ENCODE measurements around the gene LINGO1. TPM values are rescaled to one million over a fixed set of nuclear protein-coding genes. Genes with fewer than 3 reads are reported as not detected.

Gene LINGO1
- total and polyA plus RNA-seq, 2 donors (not counting 3 experiments of a cell fraction or from before 2014, with no cell fraction given) = 0.15 to 0.33 TPM

DNA sequence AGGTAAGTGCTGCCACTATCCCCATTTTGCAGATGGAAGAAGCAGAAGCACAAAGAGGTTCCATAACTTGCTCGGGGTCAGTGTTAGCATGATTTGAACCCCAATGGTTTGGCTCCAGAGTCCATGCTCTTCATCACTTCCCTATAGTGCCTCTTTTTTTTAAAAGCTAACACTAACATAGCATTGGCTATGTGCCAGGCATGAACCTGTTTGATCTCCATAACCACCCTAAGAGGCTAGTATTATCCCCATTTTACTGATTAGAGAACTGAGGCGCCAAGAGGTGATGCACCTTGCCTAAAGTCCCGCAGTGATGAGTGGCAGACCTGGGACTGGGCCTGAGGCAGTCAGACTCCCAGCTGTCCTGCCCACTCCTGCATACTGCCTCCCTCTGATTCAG lies 7.3 kb downstream of the LINGO1 start:
- TF ChIP-seq, protein P1, sequence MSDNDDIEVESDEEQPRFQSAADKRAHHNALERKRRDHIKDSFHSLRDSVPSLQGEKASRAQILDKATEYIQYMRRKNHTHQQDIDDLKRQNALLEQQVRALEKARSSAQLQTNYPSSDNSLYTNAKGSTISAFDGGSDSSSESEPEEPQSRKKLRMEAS (IDR thresholded peaks at IDR 0.05; ENCODE audit: insufficient read depth, insufficient read length) = no peak
- TF ChIP-seq POLR2AphosphoS5 (IDR thresholded peaks at IDR 0.05; ENCODE audit: insufficient read depth, low read depth, low read length) (no peak), JUN (IDR thresholded peaks at IDR 0.05; ENCODE audit: borderline replicate concordance, insufficient read depth, insufficient read length, low read depth) (no peak), POLR2A (IDR thresholded peaks at IDR 0.05; ENCODE audit: low read depth, low read length) (no peak), GATA2 (IDR thresholded peaks at IDR 0.05; ENCODE audit: insufficient read depth, insufficient read length, low read depth, low read length) (no peak), EZH2 (IDR thresholded peaks at IDR 0.05; ENCODE audit: borderline replicate concordance, low read depth, low read length, severe bottlenecking) (no peak), FOS (IDR thresholded peaks at IDR 0.05; ENCODE audit: borderline replicate concordance, insufficient read depth, low read length) (no peak), MYC (IDR thresholded peaks at IDR 0.05; ENCODE audit: low read depth, low read length) (no peak), CTCF (IDR thresholded peaks at IDR 0.05; ENCODE audit: extremely low read depth in 1 of 2, insufficient read depth in 1 of 2, low read depth in 1 of 2, low read length in 2 of 2) (no peak)
- CTCF ChIA-PET = interaction anchor here (2.1 to 4.1 kb wide), 2 partner anchors 8 kb away, joined by 9 to 29 read pairs; partner anchors contain the start of gene LINGO1
- H3K79me2 ChIP-seq (ENCODE audit: control insufficient read depth, insufficient read depth, low read length) = no peaks in the 10 kb centered on the region
- no peak for DNase-seq (ENCODE audit: low read depth, low spot score)
- no peak overlapping the region for H3K27ac ChIP-seq (ENCODE audit: insufficient read depth, low read depth, low read length)
- no peak overlapping the region for H3K4me2 ChIP-seq (ENCODE audit: insufficient read depth, low read length)
- no peaks in the 10 kb centered on the region for H3K4me1 ChIP-seq (ENCODE audit: control insufficient read depth, extremely low read depth, insufficient read depth, low read length)
- no peak overlapping the region for H3K4me3 ChIP-seq (replicated peaks in 1 of 3; ENCODE audit: insufficient read depth in 1 of 3, low read depth in 1 of 3, low read length in 3 of 3)
- BruUV-seq (replicated peaks) = no TSS peak
- H4K20me1 ChIP-seq (replicated peaks; ENCODE audit: control insufficient read depth, extremely low read depth, insufficient read depth, low read length) = no peaks in the 10 kb centered on the region
- H3K9me1 ChIP-seq (replicated peaks; ENCODE audit: control insufficient read depth, extremely low read depth, insufficient read depth, low read length) = no peaks in the 10 kb centered on the region
- POLR2A ChIA-PET = no interaction called here
- no peaks in the 10 kb centered on the region for H3K36me3 ChIP-seq (ENCODE audit: control insufficient read depth in 2 of 2, extremely low read depth in 1 of 2, insufficient read depth in 2 of 2, low read length in 2 of 2)
- no peak for FAIRE-seq
- H3K9me3 ChIP-seq (replicated peaks; ENCODE audit: control insufficient read depth, insufficient read depth, low read length) = no peaks in the 10 kb centered on the region
- H3K27me3 ChIP-seq (ENCODE audit: control insufficient read depth in 2 of 2, insufficient read depth in 2 of 2, low read length in 2 of 2) = peaks cover 14 to 16% of the 10 kb centered on the region in 2 experiments
- dilution Hi-C loops (cut with MboI; ENCODE audit: extremely low pct_ligation_motif_present, low sequenced_read_pairs) (no loop called here), intact Hi-C loops (cut with micrococcal nuclease) (no loop called here)
- no peak overlapping the region for H3K9ac ChIP-seq (replicated peaks; ENCODE audit: extremely low read depth, insufficient read depth, low read length)
- no peak overlapping the region for H2AFZ ChIP-seq (ENCODE audit: low read depth, low read length)

Data from endothelial cell of umbilical vein (primary cell).